Cardiac muscle cell (in vitro differentiated cells and primary cell): Measurements from ENCODE around the gene NUP153. TPM values are rescaled to one million over a fixed set of nuclear protein-coding genes. Genes with fewer than 3 reads are reported as not detected.

ENCODE experiments used
- DNase-seq, 2 donors: peaks; one replicate each; pipeline versions ENCODE4 v3.0.0 to v3.0.0-alpha.2; 2010 to 2017; ENCODE audit warnings: low read depth in 1 of 2, low spot score in 1 of 2
- H3K27ac ChIP-seq: fragments of 200-600 bp; sonication (generic); 2 replicates; pipeline ENCODE4 v1.5.1; 2016
- H3K27me3 ChIP-seq: fragments of 200-600 bp; sonication (generic); 2 replicates; pipeline ENCODE4 v1.6.0; 2016; ENCODE audit warnings: control low read depth
- H3K36me3 ChIP-seq: fragments of 200-600 bp; sonication (generic); 2 replicates; pipeline ENCODE4 v1.5.1; 2016; ENCODE audit warnings: control low read depth
- H3K4me1 ChIP-seq: fragments of 200-600 bp; sonication (generic); 2 replicates; pipeline ENCODE4 v1.8.1; 2017; ENCODE audit warnings: low read depth, mild to moderate bottlenecking, mixed run types
- H3K4me3 ChIP-seq: fragments of 200-600 bp; sonication (generic); 2 replicates; pipeline ENCODE4 v1.5.1; 2016; ENCODE audit warnings: mild to moderate bottlenecking
- H3K9me3 ChIP-seq: fragments of 200-600 bp; sonication (generic); 2 replicates; pipeline ENCODE4 v1.5.1; 2017; ENCODE audit warnings: low read depth, mild to moderate bottlenecking, control low read depth
- polyA plus RNA-seq: library from polyadenylated mRNA; unstranded; fragments of >200 nt; fragmentation: Nextera tagmentation; extraction: Ambion mirVana; gene quantifications from 2 replicates; pipeline ENCODE4 v1.2.1, GENCODE V29; 2016
- total RNA-seq: library from RNA; depleted of rRNA; stranded (reverse); fragments of >200 nt; gene quantifications from 2 replicates; pipeline ENCODE4 v1.2.3, GENCODE V29; 2016
- TF ChIP-seq, protein P1 (sequence below): IDR thresholded peaks from 2 replicates; pipeline ENCODE4 v1.5.1; 2012; ENCODE audit warnings: low read depth, mild to moderate bottlenecking, low read length

Gene NUP153
- total and polyA plus RNA-seq, 2 experiments from 2014 or later: 9.2 to 26.2 TPM

DNA sequence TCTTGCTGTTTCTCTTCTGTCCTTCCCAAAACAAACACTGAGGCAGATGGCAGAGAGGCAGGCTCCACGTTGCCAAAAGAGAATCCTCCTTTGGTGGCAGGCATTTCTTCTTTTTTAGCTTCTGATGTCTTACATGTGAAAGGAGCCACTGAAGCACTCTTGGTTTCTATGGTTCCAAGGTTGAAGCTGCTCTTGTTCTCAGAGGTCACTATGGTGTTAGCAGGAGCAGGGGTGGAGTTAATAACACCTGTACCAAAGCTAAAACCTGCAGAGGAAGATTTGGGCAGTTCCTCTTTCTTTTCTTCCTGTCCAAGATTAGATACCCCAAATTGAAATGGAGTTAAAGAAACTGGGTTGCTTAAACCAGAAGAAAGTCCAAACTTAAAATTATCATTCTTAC lies 77.9 kb downstream of the NUP153 start:
- TF ChIP-seq, protein P1, sequence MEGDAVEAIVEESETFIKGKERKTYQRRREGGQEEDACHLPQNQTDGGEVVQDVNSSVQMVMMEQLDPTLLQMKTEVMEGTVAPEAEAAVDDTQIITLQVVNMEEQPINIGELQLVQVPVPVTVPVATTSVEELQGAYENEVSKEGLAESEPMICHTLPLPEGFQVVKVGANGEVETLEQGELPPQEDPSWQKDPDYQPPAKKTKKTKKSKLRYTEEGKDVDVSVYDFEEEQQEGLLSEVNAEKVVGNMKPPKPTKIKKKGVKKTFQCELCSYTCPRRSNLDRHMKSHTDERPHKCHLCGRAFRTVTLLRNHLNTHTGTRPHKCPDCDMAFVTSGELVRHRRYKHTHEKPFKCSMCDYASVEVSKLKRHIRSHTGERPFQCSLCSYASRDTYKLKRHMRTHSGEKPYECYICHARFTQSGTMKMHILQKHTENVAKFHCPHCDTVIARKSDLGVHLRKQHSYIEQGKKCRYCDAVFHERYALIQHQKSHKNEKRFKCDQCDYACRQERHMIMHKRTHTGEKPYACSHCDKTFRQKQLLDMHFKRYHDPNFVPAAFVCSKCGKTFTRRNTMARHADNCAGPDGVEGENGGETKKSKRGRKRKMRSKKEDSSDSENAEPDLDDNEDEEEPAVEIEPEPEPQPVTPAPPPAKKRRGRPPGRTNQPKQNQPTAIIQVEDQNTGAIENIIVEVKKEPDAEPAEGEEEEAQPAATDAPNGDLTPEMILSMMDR: no peak
- Histone ChIP-seq H3K36me3 (peaks cover 58% of the 10 kb centered on the region), H3K27me3 (no peaks in the 10 kb centered on the region), H3K4me3 (no peak overlapping the region), H3K27ac (no peak overlapping the region), H3K9me3 (no peaks in the 10 kb centered on the region), H3K4me1 (peaks cover 25% of the 10 kb centered on the region)
- no peak for DNase-seq

DNA sequence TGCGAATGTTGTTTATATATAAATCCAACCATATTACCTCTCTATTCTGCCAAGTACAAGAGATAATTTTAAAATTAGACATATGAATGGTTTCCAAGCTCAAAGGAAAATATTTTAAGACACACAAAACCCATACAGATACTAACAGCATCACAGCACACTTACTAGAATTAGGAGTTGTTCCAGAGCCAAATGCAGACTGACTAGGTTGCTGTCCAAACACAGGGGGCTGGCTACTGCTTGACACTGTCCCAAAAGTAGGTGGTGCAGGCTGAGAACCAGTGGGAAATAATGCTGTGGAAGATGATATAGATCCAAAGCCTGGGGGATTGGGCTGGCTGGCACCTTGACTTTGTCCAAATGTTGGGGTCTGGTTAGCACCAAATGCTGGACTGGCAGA lies 82.3 kb downstream of the NUP153 start:
- DNase-seq: no peak
- Histone ChIP-seq H3K36me3 (peaks cover 62% of the 10 kb centered on the region), H3K4me3 (no peak overlapping the region), H3K4me1 (peaks cover 6% of the 10 kb centered on the region), H3K27ac (no peak overlapping the region), H3K27me3 (no peaks in the 10 kb centered on the region), H3K9me3 (no peaks in the 10 kb centered on the region)
- TF ChIP-seq, protein P1: no peak

DNA sequence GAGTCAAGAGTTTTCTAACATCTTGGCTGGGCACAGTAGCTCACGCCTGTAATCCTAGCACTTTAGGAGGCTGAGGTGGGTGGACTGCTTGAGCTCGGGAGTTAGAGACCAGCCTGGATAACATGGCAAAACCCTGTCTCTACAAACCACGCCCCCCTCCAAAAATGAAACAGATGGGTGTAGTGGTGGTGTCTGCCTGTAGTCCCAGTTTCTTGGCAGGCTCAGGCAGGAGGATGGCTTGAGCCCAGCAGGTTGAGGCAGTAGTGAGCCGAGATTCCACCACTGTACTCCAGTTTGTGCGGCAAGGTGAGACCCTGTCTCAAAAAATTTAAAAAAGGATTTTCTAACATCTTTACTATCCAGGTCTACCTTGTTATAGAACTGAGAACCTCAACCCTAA lies 84.6 kb downstream of the NUP153 start:
- H3K36me3 ChIP-seq: peaks cover 45% of the 10 kb centered on the region
- H3K27ac ChIP-seq: peak overlapping the region; percentile 28
- TF ChIP-seq, protein P1: no peak
- no peak overlapping the region for H3K4me3 ChIP-seq
- no peaks in the 10 kb centered on the region for H3K27me3 ChIP-seq
- no peaks in the 10 kb centered on the region for H3K9me3 ChIP-seq
- DNase-seq: no peak
- H3K4me1 ChIP-seq: no peaks in the 10 kb centered on the region

DNA sequence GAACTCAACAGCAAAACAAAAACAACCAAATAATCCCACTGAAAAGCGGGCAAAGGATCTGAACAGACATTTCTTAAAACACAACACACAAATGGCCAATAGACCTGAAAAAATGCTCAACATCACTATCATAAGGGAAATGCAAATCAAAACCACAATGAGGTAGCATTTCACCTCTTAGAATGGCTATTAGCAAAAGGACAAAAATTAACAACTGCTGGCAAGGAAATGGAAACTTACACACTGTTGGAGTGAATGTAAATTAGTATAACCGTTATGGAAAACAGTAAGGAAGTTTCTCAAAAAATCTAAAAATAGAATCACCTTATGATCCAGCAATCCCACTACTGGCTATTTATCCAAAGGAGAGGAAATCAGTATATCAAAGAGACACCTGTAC lies 85.7 kb downstream of the NUP153 start:
- no peak overlapping the region for H3K27ac ChIP-seq
- no peaks in the 10 kb centered on the region for H3K9me3 ChIP-seq
- H3K36me3 ChIP-seq: peaks cover 43% of the 10 kb centered on the region
- no peak overlapping the region for H3K4me3 ChIP-seq
- no peaks in the 10 kb centered on the region for H3K27me3 ChIP-seq
- H3K4me1 ChIP-seq: peaks cover 3% of the 10 kb centered on the region
- DNase-seq: no peak
- TF ChIP-seq, protein P1: no peak

DNA sequence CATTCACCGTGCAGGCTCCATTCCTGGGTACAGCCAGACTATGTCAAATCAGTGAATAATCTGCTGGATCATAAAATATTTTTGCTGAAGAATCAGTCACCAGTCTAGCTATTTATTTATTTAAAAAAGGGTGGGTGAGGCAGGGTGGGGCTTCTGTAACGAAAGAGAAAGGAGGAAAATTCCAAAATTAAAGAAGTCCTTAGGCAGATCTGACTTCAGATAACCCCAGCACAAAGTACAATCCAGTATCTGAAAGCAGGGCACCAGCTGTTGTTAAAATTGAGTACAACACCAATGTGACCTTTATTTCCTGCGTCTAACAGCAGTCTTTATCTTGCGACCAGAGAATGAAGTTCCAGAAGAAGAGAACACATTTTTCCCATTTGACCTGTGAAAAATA lies 90.9 kb downstream of the NUP153 start:
- peaks cover 19% of the 10 kb centered on the region for H3K36me3 ChIP-seq
- H3K4me1 ChIP-seq: peaks cover 11% of the 10 kb centered on the region
- TF ChIP-seq, protein P1: no peak
- H3K4me3 ChIP-seq: no peak overlapping the region
- no peak for DNase-seq
- H3K9me3 ChIP-seq: no peaks in the 10 kb centered on the region
- H3K27me3 ChIP-seq: no peaks in the 10 kb centered on the region
- peak overlapping the region; percentile 62 for H3K27ac ChIP-seq

DNA sequence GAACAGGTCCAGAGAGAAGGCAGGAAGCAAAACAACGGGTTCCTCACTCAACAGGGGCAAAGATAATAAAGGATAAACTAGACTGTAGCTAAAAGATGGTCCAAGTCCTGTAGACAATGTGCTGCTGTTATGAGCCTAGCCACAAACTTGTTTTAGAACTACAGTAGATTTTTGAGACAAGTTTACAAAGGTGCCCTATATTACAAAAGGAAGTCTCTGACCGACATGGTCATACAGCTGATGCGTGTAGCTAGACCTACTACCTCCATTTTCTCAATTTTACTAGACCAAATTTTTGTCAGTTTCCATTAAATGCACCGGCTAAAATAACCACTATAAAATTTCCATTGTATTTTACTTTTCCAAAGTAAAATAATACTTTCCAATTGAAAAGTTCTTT lies 94.7 kb downstream of the NUP153 start:
- Histone ChIP-seq H3K4me1 (peaks cover 11% of the 10 kb centered on the region), H3K27me3 (no peaks in the 10 kb centered on the region), H3K36me3 (peaks cover 42% of the 10 kb centered on the region), H3K9me3 (no peaks in the 10 kb centered on the region), H3K4me3 (no peak overlapping the region), H3K27ac (peak overlapping the region; percentile 44)
- DNase-seq: no peak
- TF ChIP-seq, protein P1: no peak
